Astrocyte (in vitro differentiated cells and primary cell): Measurements from ENCODE around the gene RARRES1.

Source experiments
- EZH2 ChIP-seq: IDR thresholded peaks from 2 replicates; pipeline ENCODE4 v1.6.1; 2012; ENCODE audit warnings: mild to moderate bottlenecking, low read length, inconsistent platforms; ENCODE audit not compliant: insufficient read depth
- TF ChIP-seq, protein P1 (sequence below): IDR thresholded peaks from 2 replicates; pipeline ENCODE4 v1.5.1; 2011; ENCODE audit warnings: low read depth, mild to moderate bottlenecking, inconsistent platforms, low read length, moderate library complexity; ENCODE audit not compliant: insufficient read depth

GRCh38 chr3:158728061-158728377 lies 4.2 kb downstream of the RARRES1 start:
- TF ChIP-seq, protein P1, sequence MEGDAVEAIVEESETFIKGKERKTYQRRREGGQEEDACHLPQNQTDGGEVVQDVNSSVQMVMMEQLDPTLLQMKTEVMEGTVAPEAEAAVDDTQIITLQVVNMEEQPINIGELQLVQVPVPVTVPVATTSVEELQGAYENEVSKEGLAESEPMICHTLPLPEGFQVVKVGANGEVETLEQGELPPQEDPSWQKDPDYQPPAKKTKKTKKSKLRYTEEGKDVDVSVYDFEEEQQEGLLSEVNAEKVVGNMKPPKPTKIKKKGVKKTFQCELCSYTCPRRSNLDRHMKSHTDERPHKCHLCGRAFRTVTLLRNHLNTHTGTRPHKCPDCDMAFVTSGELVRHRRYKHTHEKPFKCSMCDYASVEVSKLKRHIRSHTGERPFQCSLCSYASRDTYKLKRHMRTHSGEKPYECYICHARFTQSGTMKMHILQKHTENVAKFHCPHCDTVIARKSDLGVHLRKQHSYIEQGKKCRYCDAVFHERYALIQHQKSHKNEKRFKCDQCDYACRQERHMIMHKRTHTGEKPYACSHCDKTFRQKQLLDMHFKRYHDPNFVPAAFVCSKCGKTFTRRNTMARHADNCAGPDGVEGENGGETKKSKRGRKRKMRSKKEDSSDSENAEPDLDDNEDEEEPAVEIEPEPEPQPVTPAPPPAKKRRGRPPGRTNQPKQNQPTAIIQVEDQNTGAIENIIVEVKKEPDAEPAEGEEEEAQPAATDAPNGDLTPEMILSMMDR: no peak
- TF ChIP-seq EZH2: no peak
